ENCODE data around the gene CORO7. TPM values are rescaled to one million over a fixed set of nuclear protein-coding genes. Genes with fewer than 3 reads are reported as not detected.

CORO7 gene
- total and polyA plus RNA-seq, 9 of the 15 experiments (the other 6 are each of a cell fraction or from before 2014, with no cell fraction given): 0.45 to 77.2 (median 18.7) TPM

DNA sequence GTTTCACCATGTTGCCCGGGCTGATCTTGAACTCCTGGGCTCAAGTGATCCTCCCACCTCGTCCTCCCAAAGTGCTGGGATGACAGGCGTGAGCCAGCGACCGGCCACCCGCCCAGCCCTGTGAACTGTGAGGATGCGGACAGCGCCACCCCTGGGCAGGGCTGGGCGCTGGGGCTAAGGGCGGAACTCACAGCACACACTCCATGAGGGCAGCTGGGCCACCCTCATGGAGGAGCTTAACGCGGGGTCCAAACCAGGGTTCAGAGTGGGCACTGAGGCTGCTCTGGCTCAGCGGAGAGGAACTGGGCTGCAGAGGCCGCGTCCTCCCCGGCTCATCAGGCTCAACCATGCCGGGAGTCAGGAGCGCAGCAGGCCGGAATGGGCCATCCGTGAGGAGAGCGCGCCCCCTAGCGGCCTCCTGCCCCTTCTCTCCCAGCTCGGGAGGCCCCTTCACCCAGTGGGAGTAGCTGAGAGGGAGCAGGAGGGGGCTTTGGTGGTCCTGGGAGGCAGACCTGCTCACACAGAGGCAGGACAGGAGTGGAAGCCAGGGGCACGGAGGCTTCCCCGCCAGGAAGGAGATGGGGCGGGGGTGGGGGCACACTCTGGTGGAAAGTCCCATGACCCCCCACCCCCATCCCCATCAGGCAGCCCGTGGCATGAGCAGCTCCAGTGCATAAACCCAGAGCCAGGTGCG lies 13.8 kb downstream of the CORO7 start (continued):
- no peak for TF ChIP-seq RFX1 (IDR thresholded peaks at IDR 0.05)
- TF ChIP-seq NR2C2 (CRISPR knock-in tag; IDR thresholded peaks at IDR 0.05): 0 out of 2 replicates have a peak, but pooled peaks have one; percentile 15
- TF ChIP-seq NR2C2 (tag; IDR thresholded peaks at IDR 0.05): no peak
- TF ChIP-seq FOXA3 (CRISPR knock-in tag; conservative IDR thresholded peaks at IDR 0.05 in 1 of 2, IDR thresholded peaks at IDR 0.05 in 1 of 2): peak in 1 of 2 experiments; percentile 40; a peak in 1 of 4 replicates
- no peak for TF ChIP-seq IRF9 (tag; IDR thresholded peaks at IDR 0.05)
- no peak for TF ChIP-seq ZNF124 (CRISPR knock-in tag; IDR thresholded peaks at IDR 0.05)
- no peak for TF ChIP-seq FOXK1 (CRISPR knock-in tag; IDR thresholded peaks at IDR 0.05; ENCODE audit: borderline replicate concordance)
- no peak for TF ChIP-seq ETV1 (tag; conservative IDR thresholded peaks at IDR 0.05; ENCODE audit: low read depth)
- peak; percentile 91 for TF ChIP-seq RAD21 (CRISPR knock-in tag; conservative IDR thresholded peaks at IDR 0.05 in 1 of 2, IDR thresholded peaks at IDR 0.05 in 1 of 2)
- TF ChIP-seq HMG20A (CRISPR knock-in tag; conservative IDR thresholded peaks at IDR 0.05): no peak
- TF ChIP-seq ZNF277 (CRISPR knock-in tag; IDR thresholded peaks at IDR 0.05; ENCODE audit: borderline replicate concordance): no peak
- no peak for TF ChIP-seq ETS1 (conservative IDR thresholded peaks at IDR 0.05; ENCODE audit: control insufficient read depth, low read depth, low read length)
- no peak for TF ChIP-seq FOXJ3 (CRISPR knock-in tag; IDR thresholded peaks at IDR 0.05)
- no peak for TF ChIP-seq TAF7 (tag; IDR thresholded peaks at IDR 0.05)
- peak; percentile 79 for TF ChIP-seq SMC3 (conservative IDR thresholded peaks at IDR 0.05; ENCODE audit: insufficient read depth, low read depth, low read length)

Measured in K562 (cell line).